ENCODE data around the gene RHEBL1.

DNA sequence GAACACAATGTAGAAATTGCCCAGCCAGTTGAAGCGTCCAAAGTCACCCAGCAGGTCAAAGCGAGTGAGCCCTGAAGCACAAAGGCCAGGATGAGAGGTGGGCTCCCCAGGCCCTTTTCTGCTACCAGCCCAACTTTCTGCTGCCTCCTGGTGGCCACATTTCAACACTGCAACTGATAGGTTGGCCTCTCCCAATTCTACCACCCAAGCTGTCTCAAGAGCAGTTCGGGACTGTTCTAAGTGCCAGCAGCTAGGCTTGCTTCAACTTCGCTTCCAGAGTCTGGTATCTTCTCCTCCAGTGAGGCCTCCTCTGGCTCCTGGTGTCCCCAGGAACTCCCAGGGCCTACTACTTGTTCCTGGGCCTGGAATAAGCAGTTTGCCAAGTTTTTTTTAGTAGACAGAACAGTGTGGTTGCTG lies 28.3 kb upstream of the RHEBL1 start:
- TF ChIP-seq FOXA1 (IDR thresholded peaks at IDR 0.05) (no peak), FOXM1 (IDR thresholded peaks at IDR 0.05; ENCODE audit: borderline replicate concordance) (no peak), ELF4 (IDR thresholded peaks at IDR 0.05) (no peak), SUZ12 (IDR thresholded peaks at IDR 0.05) (no peak), SP1 (IDR thresholded peaks at IDR 0.05) (no peak), FOXK2 (IDR thresholded peaks at IDR 0.05) (no peak), HDGF (IDR thresholded peaks at IDR 0.05; ENCODE audit: borderline replicate concordance) (no peak)

All from HEK293T (cell line).